HG02884 (cell line): Measurements from ENCODE around the gene DNAH3.
"Not testable (repeated sequence)": the region's sequence is repeated elsewhere in the genome, so short reads cannot be mapped to it uniquely, and the experiment has no call there.

Experiments
- ATAC-seq: cut with Tn5 transposase; IDR thresholded peaks from one replicate; pipeline ENCODE4 v1.9.1; 2021; ENCODE audit warnings: mild to moderate bottlenecking, moderate library complexity; ENCODE audit not compliant: unreplicated experiment

Gene DNAH3

GRCh38 chr16:20948444-20948843 is 202.2 kb downstream of the DNAH3 start:
- no peak for ATAC-seq

- ATAC-seq = no peak
Observed at GRCh38 chr16:20946015-20946629, 204.5 kb downstream of the DNAH3 start.

- ATAC-seq = not testable (repeated sequence)
Observed at GRCh38 chr16:20945575-20945875, 205.1 kb downstream of the DNAH3 start.

- no peak for ATAC-seq
Observed at GRCh38 chr16:20944861-20945574, 205.6 kb downstream of the DNAH3 start.

GRCh38 chr16:20942256-20942655 is 208.4 kb downstream of the DNAH3 start:
- ATAC-seq = no peak

- no peak for ATAC-seq
Observed at GRCh38 chr16:20941636-20941926, 209.1 kb downstream of the DNAH3 start.

GRCh38 chr16:20940871-20941635 is 209.6 kb downstream of the DNAH3 start:
- no peak for ATAC-seq

GRCh38 chr16:20939611-20940010 is 211.0 kb downstream of the DNAH3 start:
- no peak for ATAC-seq

GRCh38 chr16:20938426-20938825 is 212.2 kb downstream of the DNAH3 start:
- ATAC-seq = no peak

- no peak for ATAC-seq
Observed at GRCh38 chr16:20937736-20938135, 212.9 kb downstream of the DNAH3 start.

GRCh38 chr16:20933589-20933988 is 217.1 kb downstream of the DNAH3 start:
- ATAC-seq = no peak

GRCh38 chr16:20931066-20931600 is 219.5 kb downstream of the DNAH3 start:
- ATAC-seq = no peak

- ATAC-seq = no peak
Observed at GRCh38 chr16:20930365-20930690, 220.3 kb downstream of the DNAH3 start.

GRCh38 chr16:20929676-20930364 is 220.8 kb downstream of the DNAH3 start:
- ATAC-seq = not testable (repeated sequence)

GRCh38 chr16:20928774-20929411 is 221.8 kb downstream of the DNAH3 start:
- ATAC-seq = no peak

GRCh38 chr16:20925751-20926150 is 224.9 kb downstream of the DNAH3 start:
- ATAC-seq = no peak

GRCh38 chr16:20923876-20924275 is 226.8 kb downstream of the DNAH3 start:
- ATAC-seq = no peak

- no peak for ATAC-seq
Observed at GRCh38 chr16:20920799-20921198, 229.8 kb downstream of the DNAH3 start.

GRCh38 chr16:20920091-20920490 is 230.6 kb downstream of the DNAH3 start:
- ATAC-seq = no peak

GRCh38 chr16:20918486-20919239 is 232.0 kb downstream of the DNAH3 start:
- no peak for ATAC-seq
